DOHH2 (cell line): ENCODE results near the gene FIZ1.
A peak's percentile ranks its signal among the peaks of the same experiment; 100 is the strongest.

Experiments used
- H3F3A ChIP-seq: fragments of 200-600 bp; sonication (generic), shearing (Covaris generic); 2 replicates; pipeline ENCODE4 v1.6.0; 2016; ENCODE audit warnings: antibody characterized with exemption, mild to moderate bottlenecking; ENCODE audit not compliant: control insufficient read depth, insufficient read depth
- H3K27ac ChIP-seq: fragments of 200-600 bp; sonication (generic); 2 replicates; pipeline ENCODE4 v1.5.1; 2014; ENCODE audit warnings: low read depth, mild to moderate bottlenecking, low read length, moderate library complexity
- H3K27me3 ChIP-seq: fragments of 200-600 bp; sonication (generic); 2 replicates; pipeline ENCODE4 v1.6.1; 2014; ENCODE audit warnings: mild to moderate bottlenecking, low read length, mixed read lengths; ENCODE audit not compliant: control insufficient read depth
- H3K36me3 ChIP-seq: fragments of 200-600 bp; sonication (generic); 2 replicates; pipeline ENCODE4 v1.6.1; 2014; ENCODE audit warnings: mild to moderate bottlenecking, low read length, moderate library complexity, mixed read lengths; ENCODE audit not compliant: control insufficient read depth
- H3K4me1 ChIP-seq: fragments of 200-600 bp; sonication (generic); 2 replicates; pipeline ENCODE4 v1.6.1; 2014; ENCODE audit warnings: mild to moderate bottlenecking, low read length, mixed read lengths; ENCODE audit not compliant: control insufficient read depth
- H3K4me2 ChIP-seq: fragments of 200-600 bp; sonication (generic); 2 replicates; pipeline ENCODE4 v1.6.0; 2014; ENCODE audit warnings: mild to moderate bottlenecking, low read length, moderate library complexity
- H3K4me3 ChIP-seq: fragments of 200-600 bp; sonication (generic); 2 replicates; pipeline ENCODE4 v1.5.1; 2014; ENCODE audit warnings: mild to moderate bottlenecking, low read length, mixed read lengths
- H3K79me2 ChIP-seq: fragments of 200-600 bp; sonication (generic); 2 replicates; pipeline ENCODE4 v1.6.1; 2014; ENCODE audit warnings: mild to moderate bottlenecking, low read length, mixed read lengths; ENCODE audit not compliant: control insufficient read depth
- H3K9me2 ChIP-seq: fragments of 200-600 bp; sonication (generic); replicated peaks from 2 replicates; pipeline ENCODE4 v1.6.1; 2014; ENCODE audit warnings: mild to moderate bottlenecking, low read length, mixed read lengths; ENCODE audit not compliant: control insufficient read depth
- H3K9me3 ChIP-seq: fragments of 200-600 bp; sonication (generic); 2 replicates; pipeline ENCODE4 v1.6.1; 2014; ENCODE audit warnings: antibody characterized with exemption, low read length, mixed read lengths; ENCODE audit not compliant: control insufficient read depth, insufficient read depth
- H4K20me1 ChIP-seq: fragments of 200-600 bp; sonication (generic); 2 replicates; pipeline ENCODE4 v1.6.0; 2014; ENCODE audit warnings: low read depth, mild to moderate bottlenecking, antibody characterized with exemption, low read length, moderate library complexity; ENCODE audit not compliant: control insufficient read depth, insufficient read depth
- CTCF ChIP-seq: fragments of 200-600 bp; sonication (generic); IDR thresholded peaks from one replicate; pipeline ENCODE4 v1.5.1; 2014; ENCODE audit warnings: antibody characterized with exemption, mild to moderate bottlenecking, low read depth, low read length; ENCODE audit not compliant: poor library complexity, severe bottlenecking
- EZH2phosphoT487 ChIP-seq: fragments of 200-600 bp; sonication (generic); IDR thresholded peaks from 2 replicates; pipeline ENCODE4 v1.6.1; 2017; ENCODE audit warnings: borderline replicate concordance, mild to moderate bottlenecking, antibody characterized with exemption, low read length, moderate library complexity, mixed read lengths

The FIZ1 gene

GRCh38 chr19:55603115-55603514 is 3.8 kb upstream of the FIZ1 start:
- Histone ChIP-seq H3K4me1 (peaks cover 54% of the 10 kb centered on the region), H3K4me3 (no peak overlapping the region), H3K36me3 (peaks cover 23% of the 10 kb centered on the region), H3K79me2 (peaks cover 31% of the 10 kb centered on the region), H3K9me3 (no peaks in the 10 kb centered on the region), H4K20me1 (peaks cover 6% of the 10 kb centered on the region; the same call in 1 of the 2 replicates), H3F3A (peaks cover 23% of the 10 kb centered on the region), H3K27me3 (no peaks in the 10 kb centered on the region), H3K27ac (no peak overlapping the region), H3K9me2 (no peaks in the 10 kb centered on the region), H3K4me2 (no peak overlapping the region)
- TF ChIP-seq CTCF: no peak
- no peak for TF ChIP-seq EZH2phosphoT487

GRCh38 chr19:55602104-55603001 is 3.0 kb upstream of the FIZ1 start:
- no peak overlapping the region for H3K27ac ChIP-seq

GRCh38 chr19:55601084-55601483 is 1.8 kb upstream of the FIZ1 start:
- peak overlapping the region; percentile 88 for H3K27ac ChIP-seq
- no peaks in the 10 kb centered on the region for H3K9me3 ChIP-seq
- no peak for TF ChIP-seq CTCF
- TF ChIP-seq EZH2phosphoT487: no peak
- H3K36me3 ChIP-seq: peaks cover 23% of the 10 kb centered on the region
- peak overlapping the region; percentile 84 for H3K4me3 ChIP-seq
- peaks cover 43% of the 10 kb centered on the region for H3K4me1 ChIP-seq
- H3K4me2 ChIP-seq: peak overlapping the region; percentile 64
- no peaks in the 10 kb centered on the region for H3K9me2 ChIP-seq
- H3F3A ChIP-seq: peaks cover 23% of the 10 kb centered on the region
- H4K20me1 ChIP-seq: no peaks in the 10 kb centered on the region
- peaks cover 15% of the 10 kb centered on the region for H3K79me2 ChIP-seq
- no peaks in the 10 kb centered on the region for H3K27me3 ChIP-seq

More at GRCh38 chr19:55602104-55603001, 3.0 kb upstream of the FIZ1 start:
- H3K79me2 ChIP-seq: peaks cover 27% of the 10 kb centered on the region
- H3K4me3 ChIP-seq: no peak overlapping the region
- H3K4me2 ChIP-seq: no peak overlapping the region
- no peak for TF ChIP-seq CTCF
- TF ChIP-seq EZH2phosphoT487: no peak
- no peaks in the 10 kb centered on the region for H3K9me2 ChIP-seq
- H3K9me3 ChIP-seq: no peaks in the 10 kb centered on the region
- peaks cover 23% of the 10 kb centered on the region for H3F3A ChIP-seq
- H3K36me3 ChIP-seq: peaks cover 24% of the 10 kb centered on the region
- H3K4me1 ChIP-seq: peaks cover 53% of the 10 kb centered on the region
- H3K27me3 ChIP-seq: no peaks in the 10 kb centered on the region
- peaks cover 3% of the 10 kb centered on the region; the same call in 1 of the 2 replicates for H4K20me1 ChIP-seq
